ELF-1 (cell line): ENCODE measurements around the gene KRTAP10-2.

Experiments used
- DNase-seq: peaks from one replicate; pipeline ENCODE4 v3.0.0-alpha.2; 2016; ENCODE audit warnings: low read depth, low spot score

Gene KRTAP10-2

GRCh38 chr21:44540741-44541288 lies 10.5 kb downstream of the KRTAP10-2 start:
- DNase-seq = peak; percentile 1

- peak; percentile 2 for DNase-seq
These were observed 11.2 kb downstream of the KRTAP10-2 start, which contains the start of gene KRTAP10-1 for GRCh38 chr21:44539991-44540666. TSS of gene KRTAP10-1 (minus strand) at chr21:44540195. CDS start at chr21:44540150, 45 bp downstream.

GRCh38 chr21:44539046-44539445 lies 12.3 kb downstream of the KRTAP10-2 start:
- DNase-seq = peak; percentile 0

GRCh38 chr21:44537930-44538911 lies 13.1 kb downstream of the KRTAP10-2 start:
- DNase-seq = no peak

DNA sequence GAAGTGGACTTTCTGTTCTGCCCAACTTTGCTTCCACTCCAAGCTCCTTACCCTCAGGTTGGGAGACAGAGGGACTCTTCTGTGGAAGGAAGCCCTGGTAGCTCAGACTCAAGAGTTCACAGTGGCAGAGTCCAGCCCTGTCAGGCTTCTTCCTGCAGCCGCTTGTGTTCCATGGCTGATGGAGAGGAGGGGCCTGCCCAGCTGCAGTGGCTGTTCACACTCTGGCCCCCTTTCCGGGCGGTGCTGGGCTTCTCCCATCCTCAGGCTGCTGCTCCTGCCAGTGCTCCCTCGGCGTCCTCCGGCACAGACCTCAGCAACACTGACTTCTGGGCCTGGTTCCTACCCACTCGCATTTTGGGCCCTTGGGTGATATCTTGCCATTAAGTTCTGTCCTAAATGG lies 15.3 kb downstream of the KRTAP10-2 start:
- no peak for DNase-seq

GRCh38 chr21:44534688-44535087 lies 16.6 kb downstream of the KRTAP10-2 start:
- DNase-seq = no peak

- no peak for DNase-seq
These were observed 17.2 kb downstream of the KRTAP10-2 start for GRCh38 chr21:44533891-44534627.

DNA sequence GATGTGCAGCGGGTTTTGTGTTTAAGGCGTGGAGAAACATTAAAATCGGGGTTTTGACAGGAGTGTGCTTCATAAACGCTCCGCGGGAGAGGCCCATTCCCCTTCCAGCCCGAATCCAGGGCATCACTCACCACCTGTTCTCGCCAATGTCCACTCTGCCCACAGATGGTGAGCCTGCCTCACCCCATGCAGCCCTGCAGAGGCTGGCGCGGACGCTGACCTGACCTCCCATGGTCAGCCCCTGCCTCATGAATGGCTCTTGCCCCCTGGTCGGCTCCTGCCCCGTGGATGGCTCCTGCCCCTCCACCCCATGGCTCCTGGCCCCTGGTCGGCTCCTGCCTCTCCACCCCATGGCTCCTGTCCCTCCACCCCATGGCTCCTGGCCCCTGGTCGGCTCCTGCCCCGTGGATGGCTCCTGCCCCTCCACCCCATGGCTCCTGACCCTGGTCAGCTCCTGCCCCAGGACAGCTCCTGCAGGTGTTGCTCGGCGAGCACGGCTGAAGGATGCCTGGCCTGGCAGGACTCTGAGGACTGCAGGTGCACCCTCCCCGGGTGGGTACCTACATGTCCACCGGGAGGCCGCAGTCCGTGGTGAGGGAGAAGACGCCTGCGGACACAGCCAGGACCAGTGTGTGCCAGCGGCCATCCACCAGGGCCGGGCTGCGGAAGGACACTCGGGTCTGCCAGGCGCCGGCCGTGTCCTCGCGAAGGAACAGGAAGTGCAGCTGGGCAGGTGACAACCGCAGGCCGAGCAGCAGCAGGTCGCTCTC lies 18.0 kb downstream of the KRTAP10-2 start:
- no peak for DNase-seq

DNA sequence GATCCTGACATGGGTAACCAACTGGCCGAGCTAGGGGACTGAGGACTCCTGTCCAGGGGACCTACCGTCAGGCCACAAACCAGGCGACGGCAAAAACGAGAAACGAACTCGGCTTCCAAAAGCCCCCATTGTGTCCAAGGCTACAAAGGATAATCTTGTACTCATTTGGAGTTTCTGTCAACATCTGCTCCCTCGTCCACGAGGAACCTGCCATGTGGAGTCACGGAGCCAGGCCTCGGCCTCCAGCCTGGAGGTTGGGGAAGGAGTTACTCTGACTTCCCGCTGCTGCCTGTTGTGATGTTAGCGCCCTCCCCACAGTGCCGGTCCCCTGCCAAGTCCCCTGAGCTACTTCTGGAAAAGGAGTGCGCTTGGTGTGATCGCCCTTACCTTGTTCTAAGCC lies 18.6 kb downstream of the KRTAP10-2 start:
- no peak for DNase-seq

GRCh38 chr21:44531606-44532564 lies 19.4 kb downstream of the KRTAP10-2 start:
- no peak for DNase-seq

- no peak for DNase-seq
These were observed 20.3 kb downstream of the KRTAP10-2 start for GRCh38 chr21:44530903-44531605.

GRCh38 chr21:44530221-44530902 lies 20.9 kb downstream of the KRTAP10-2 start:
- no peak for DNase-seq

- DNase-seq = no peak
These were observed 21.7 kb downstream of the KRTAP10-2 start for GRCh38 chr21:44529503-44530125.

GRCh38 chr21:44529011-44529421 lies 22.3 kb downstream of the KRTAP10-2 start:
- DNase-seq = no peak

GRCh38 chr21:44528634-44528995 lies 22.7 kb downstream of the KRTAP10-2 start:
- no peak for DNase-seq

GRCh38 chr21:44527983-44528633 lies 23.2 kb downstream of the KRTAP10-2 start:
- no peak for DNase-seq

DNA sequence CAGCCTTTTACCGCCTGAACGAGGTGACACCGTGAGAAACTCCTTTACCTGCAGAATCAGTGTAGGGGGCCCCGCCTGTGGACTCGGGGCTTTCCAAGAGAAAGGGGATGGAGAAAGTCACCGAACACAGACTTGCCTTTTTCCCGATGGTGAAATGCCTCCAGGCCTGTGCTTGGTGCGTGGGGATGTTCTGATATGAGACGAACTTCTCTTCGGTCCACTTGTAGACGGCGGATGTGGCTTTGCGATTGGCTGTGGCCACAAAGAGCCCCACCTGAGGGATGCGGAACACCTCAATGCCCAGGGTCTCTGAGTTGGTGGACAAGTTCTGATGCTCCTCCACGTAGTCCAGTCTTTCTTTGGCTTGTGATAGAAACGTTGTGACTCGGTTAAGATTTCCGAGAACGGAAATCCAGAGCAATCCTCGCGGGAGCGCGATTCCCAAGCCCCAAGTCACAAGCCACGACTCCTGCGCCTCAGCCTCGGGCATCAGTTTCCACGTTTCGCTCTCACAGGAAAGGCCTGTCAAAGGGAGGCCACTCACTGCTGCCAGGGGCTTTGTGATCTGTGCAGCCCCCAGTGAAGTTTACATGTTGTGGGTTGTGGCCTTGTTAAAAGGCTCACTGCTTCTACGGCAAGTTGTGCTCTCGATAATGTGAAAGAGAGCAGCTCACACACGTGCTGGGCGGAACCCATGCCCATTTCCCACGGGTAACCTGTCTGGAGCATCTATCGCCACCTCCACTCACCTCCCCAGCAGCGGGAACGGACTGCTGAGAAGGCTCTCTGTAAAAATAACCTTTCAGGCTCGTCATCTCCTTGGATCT lies 23.9 kb downstream of the KRTAP10-2 start:
- DNase-seq = no peak
